ENCODE data around the gene CCDC110. TPM values are rescaled to one million over a fixed set of nuclear protein-coding genes. Genes with fewer than 3 reads are reported as not detected.

Gene CCDC110
- total RNA-seq, 3 donors from 2014 or later, result 0.69 to 5.4 (median 1.8) TPM

GRCh38 chr4:185399466-185399865, 72.1 kb downstream of the CCDC110 start:
- no peaks in the 10 kb centered on the region for H3K9me3 ChIP-seq
- intact Hi-C loops (cut with DNase I, micrococcal nuclease), result loop anchor here in 1 of 2 donors (5.0 kb wide), 1 partner anchor 197 kb away; the partner anchor contains the start of gene CFAP97
- ATAC-seq (no peak), DNase-seq (peak in 1 of 3 donors; percentile 56)
- no peak for TF ChIP-seq CTCF (IDR thresholded peaks at IDR 0.05)
- no peak overlapping the region for H3K4me3 ChIP-seq
- peaks cover 17% of the 10 kb centered on the region for H3K4me1 ChIP-seq (ENCODE audit: low read depth)
- peaks cover 9% of the 10 kb centered on the region for H3K36me3 ChIP-seq (ENCODE audit: low read depth)

- ATAC-seq, result no peak
Measured at GRCh38 chr4:185398618-185399017, 72.9 kb downstream of the CCDC110 start.

GRCh38 chr4:185396724-185397385, 74.7 kb downstream of the CCDC110 start, which contains the start of gene ANKRD37:
Gene ANKRD37, plus strand, starts transcription at chr4:185396841. Its CDS starts 83 bp downstream, at chr4:185396924.
- peak within 1 kb of the TSS; percentile 62 for H3K4me3 ChIP-seq
- intact Hi-C loops (cut with DNase I, micrococcal nuclease), result loop anchor here in 1 of 2 donors (5.0 kb wide), 1 partner anchor 195 kb away; the partner anchor contains the start of gene CFAP97
- peaks cover 9% of the 10 kb centered on the region for H3K36me3 ChIP-seq (ENCODE audit: low read depth)
- DNase-seq (peak in 2 of 3 donors; percentile 67 to 77), ATAC-seq (peak; percentile 32)
- H3K9me3 ChIP-seq, result no peaks in the 10 kb centered on the region
- H3K4me1 ChIP-seq (ENCODE audit: low read depth), result peaks cover 17% of the 10 kb centered on the region
- TF ChIP-seq CTCF (IDR thresholded peaks at IDR 0.05), result no peak

More at GRCh38 chr4:185398618-185399017, 72.9 kb downstream of the CCDC110 start:
- peaks cover 17% of the 10 kb centered on the region for H3K4me1 ChIP-seq (ENCODE audit: low read depth)
- peaks cover 9% of the 10 kb centered on the region for H3K36me3 ChIP-seq (ENCODE audit: low read depth)
- intact Hi-C loops (cut with DNase I, micrococcal nuclease), result loop anchor here in 1 of 2 donors (5.0 kb wide), 1 partner anchor 196 kb away; the partner anchor contains the start of gene CFAP97
- no peak for TF ChIP-seq CTCF (IDR thresholded peaks at IDR 0.05)
- no peak for DNase-seq
- no peaks in the 10 kb centered on the region for H3K9me3 ChIP-seq
- no peak overlapping the region for H3K4me3 ChIP-seq

- TF ChIP-seq CTCF (IDR thresholded peaks at IDR 0.05), result no peak
- H3K4me3 ChIP-seq, result peak overlapping the region; percentile 62
- intact Hi-C loops (cut with DNase I, micrococcal nuclease), result loop anchor here in 1 of 2 donors (5.0 kb wide), 1 partner anchor 194 kb away; the partner anchor contains the start of gene CFAP97
- H3K36me3 ChIP-seq (ENCODE audit: low read depth), result peaks cover 9% of the 10 kb centered on the region
- DNase-seq (peak; percentile 98 to 100 (median 98)), ATAC-seq (peak; percentile 93)
- H3K4me1 ChIP-seq (ENCODE audit: low read depth), result peaks cover 17% of the 10 kb centered on the region
- H3K9me3 ChIP-seq, result no peaks in the 10 kb centered on the region
Measured at GRCh38 chr4:185395956-185396723, 75.4 kb downstream of the CCDC110 start.

- Histone ChIP-seq H3K4me3 (peak within 1 kb of the TSS; percentile 62), H3K36me3 (ENCODE audit: low read depth) (peaks cover 9% of the 10 kb centered on the region), H3K9me3 (no peaks in the 10 kb centered on the region), H3K4me1 (ENCODE audit: low read depth) (peaks cover 17% of the 10 kb centered on the region)
- DNase-seq (no peak), ATAC-seq (no peak)
- intact Hi-C loops (cut with DNase I, micrococcal nuclease), result loop anchor here in 1 of 2 donors (5.0 kb wide), 1 partner anchor 193 kb away; the partner anchor contains the start of gene CFAP97
- TF ChIP-seq CTCF (IDR thresholded peaks at IDR 0.05), result no peak
Measured at GRCh38 chr4:185395238-185395955, 76.1 kb downstream of the CCDC110 start, which contains the start of gene LRP2BP. Gene LRP2BP, minus strand, starts transcription at chr4:185395924. Its CDS starts 17,738 bp downstream, at chr4:185378186.
